Measurements from ENCODE around the gene RUNX2. TPM values are rescaled to one million over a fixed set of nuclear protein-coding genes. Genes with fewer than 3 reads are reported as not detected.

Gene RUNX2
- total and polyA plus RNA-seq, 8 donors = 2.5 to 5.9 (median 3.0) TPM

- Histone ChIP-seq H3K9me3 (no peaks in the 10 kb centered on the region), H3K4me1 (no peaks in the 10 kb centered on the region), H3K4me3 (no peak overlapping the region), H3K27me3 (no peaks in the 10 kb centered on the region), H3K36me3 (no peaks in the 10 kb centered on the region), H3K27ac (no peak overlapping the region)
- DNase-seq (no peak), ATAC-seq (no peak)
- intact Hi-C loops (cut with DNase I) = no loop called here
- TF ChIP-seq, protein P1, sequence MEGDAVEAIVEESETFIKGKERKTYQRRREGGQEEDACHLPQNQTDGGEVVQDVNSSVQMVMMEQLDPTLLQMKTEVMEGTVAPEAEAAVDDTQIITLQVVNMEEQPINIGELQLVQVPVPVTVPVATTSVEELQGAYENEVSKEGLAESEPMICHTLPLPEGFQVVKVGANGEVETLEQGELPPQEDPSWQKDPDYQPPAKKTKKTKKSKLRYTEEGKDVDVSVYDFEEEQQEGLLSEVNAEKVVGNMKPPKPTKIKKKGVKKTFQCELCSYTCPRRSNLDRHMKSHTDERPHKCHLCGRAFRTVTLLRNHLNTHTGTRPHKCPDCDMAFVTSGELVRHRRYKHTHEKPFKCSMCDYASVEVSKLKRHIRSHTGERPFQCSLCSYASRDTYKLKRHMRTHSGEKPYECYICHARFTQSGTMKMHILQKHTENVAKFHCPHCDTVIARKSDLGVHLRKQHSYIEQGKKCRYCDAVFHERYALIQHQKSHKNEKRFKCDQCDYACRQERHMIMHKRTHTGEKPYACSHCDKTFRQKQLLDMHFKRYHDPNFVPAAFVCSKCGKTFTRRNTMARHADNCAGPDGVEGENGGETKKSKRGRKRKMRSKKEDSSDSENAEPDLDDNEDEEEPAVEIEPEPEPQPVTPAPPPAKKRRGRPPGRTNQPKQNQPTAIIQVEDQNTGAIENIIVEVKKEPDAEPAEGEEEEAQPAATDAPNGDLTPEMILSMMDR (IDR thresholded peaks at IDR 0.05) = no peak
These were observed 39.9 kb downstream of the RUNX2 start for GRCh38 chr6:45367999-45368398.

DNA sequence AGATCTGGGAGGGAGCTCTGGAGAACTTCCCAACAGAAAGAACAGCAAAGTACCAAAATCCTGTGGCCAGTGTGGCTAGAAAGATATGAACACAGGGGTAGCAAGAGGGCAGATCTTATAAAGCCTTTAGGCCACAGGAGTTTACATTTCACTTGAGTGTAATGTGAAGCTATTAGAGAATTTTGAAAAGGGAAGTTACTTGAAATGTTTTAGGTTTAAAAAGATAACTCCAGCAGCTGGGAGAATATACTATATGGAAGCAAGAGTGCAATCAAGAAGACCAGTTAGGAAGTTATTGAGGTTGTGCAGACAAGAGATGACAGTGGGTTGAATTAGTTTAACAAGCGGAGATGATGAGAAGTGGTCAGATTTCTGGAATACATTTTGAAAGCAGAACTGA lies 41.7 kb downstream of the RUNX2 start:
- intact Hi-C loops (cut with DNase I) = no loop called here
- ATAC-seq (no peak), DNase-seq (no peak)
- TF ChIP-seq, protein P1 (IDR thresholded peaks at IDR 0.05) = no peak
- Histone ChIP-seq H3K9me3 (no peaks in the 10 kb centered on the region), H3K27me3 (no peaks in the 10 kb centered on the region), H3K4me3 (no peak overlapping the region), H3K27ac (no peak overlapping the region), H3K4me1 (no peaks in the 10 kb centered on the region), H3K36me3 (no peaks in the 10 kb centered on the region)

- Histone ChIP-seq H3K4me3 (no peak overlapping the region), H3K36me3 (no peaks in the 10 kb centered on the region), H3K27ac (no peak overlapping the region), H3K27me3 (no peaks in the 10 kb centered on the region), H3K9me3 (no peaks in the 10 kb centered on the region), H3K4me1 (peaks cover 0 to 8% of the 10 kb centered on the region in 2 donors)
- TF ChIP-seq, protein P1 (IDR thresholded peaks at IDR 0.05) = no peak
- no peak for ATAC-seq
- no peak for DNase-seq
- intact Hi-C loops (cut with DNase I) = no loop called here
These were observed 43.9 kb downstream of the RUNX2 start for GRCh38 chr6:45371924-45372573.

GRCh38 chr6:45375449-45375848 lies 47.3 kb downstream of the RUNX2 start:
- Histone ChIP-seq H3K4me1 (peaks cover 0 to 23% of the 10 kb centered on the region in 2 donors), H3K4me3 (no peak overlapping the region), H3K27me3 (no peaks in the 10 kb centered on the region), H3K36me3 (no peaks in the 10 kb centered on the region), H3K27ac (no peak overlapping the region), H3K9me3 (no peaks in the 10 kb centered on the region)
- DNase-seq = no peak
- TF ChIP-seq, protein P1 (IDR thresholded peaks at IDR 0.05) = no peak
- intact Hi-C loops (cut with DNase I) = no loop called here
- no peak for ATAC-seq

GRCh38 chr6:45376310-45377042 lies 48.3 kb downstream of the RUNX2 start:
- peak overlapping the region; percentile 94 to 96 for H3K27ac ChIP-seq
- intact Hi-C loops (cut with DNase I) = no loop called here
- ATAC-seq = peak; percentile 9

More at GRCh38 chr6:45376310-45377042, 48.3 kb downstream of the RUNX2 start:
- DNase-seq = peak in 2 of 4 donors; percentile 21 to 23
- TF ChIP-seq, protein P1 (IDR thresholded peaks at IDR 0.05) = no peak
- peaks cover 0 to 23% of the 10 kb centered on the region in 2 donors for H3K4me1 ChIP-seq
- H3K9me3 ChIP-seq = no peaks in the 10 kb centered on the region
- no peaks in the 10 kb centered on the region for H3K36me3 ChIP-seq
- H3K27me3 ChIP-seq = no peaks in the 10 kb centered on the region
- peak overlapping the region; percentile 67 to 77 for H3K4me3 ChIP-seq
